Subcutaneous adipose tissue (tissue), 4 donors: ENCODE results near the gene SLIT1. TPM values are rescaled to one million over a fixed set of nuclear protein-coding genes. Genes with fewer than 3 reads are reported as not detected.

Source experiments
- CTCF ChIP-seq: fragments of 450-650 bp; IDR thresholded peaks from one replicate; pipeline ENCODE4 v1.5.1; 2016; ENCODE audit warnings: low read depth, mild to moderate bottlenecking, control low read depth, antibody characterized with exemption, moderate library complexity
- total RNA-seq, 4 donors: library from RNA; depleted of rRNA; stranded (reverse); fragments of >200 nt; gene quantifications; one replicate each; pipeline ENCODE4 v1.1.0, GENCODE V29; 2016

Gene SLIT1
- total RNA-seq, 4 donors from 2014 or later = 0.19 to 0.44 (median 0.33) TPM; not detected in 1

GRCh38 chr10:97199152-97199551, 13.4 kb upstream of the SLIT1 start:
- TF ChIP-seq CTCF = no peak

- TF ChIP-seq CTCF = no peak
Observed at GRCh38 chr10:97197030-97197500, 11.3 kb upstream of the SLIT1 start.

- no peak for TF ChIP-seq CTCF
Observed at GRCh38 chr10:97196223-97197029, 10.7 kb upstream of the SLIT1 start.

- TF ChIP-seq CTCF = no peak
Observed at GRCh38 chr10:97195706-97196222, 10.0 kb upstream of the SLIT1 start.

- TF ChIP-seq CTCF = no peak
Observed at GRCh38 chr10:97192952-97193435, 7.2 kb upstream of the SLIT1 start.

- no peak for TF ChIP-seq CTCF
Observed at GRCh38 chr10:97190450-97190849, 4.7 kb upstream of the SLIT1 start.

GRCh38 chr10:97188261-97188711, 2.5 kb upstream of the SLIT1 start:
- TF ChIP-seq CTCF = no peak
